ENCODE measurements around the gene NUDT3.

NUDT3 gene

GRCh38 chr6:34318499-34319470 lies 73.7 kb downstream of the NUDT3 start:
- no peak for DNase-seq

GRCh38 chr6:34317882-34318498 lies 74.5 kb downstream of the NUDT3 start:
- no peak for DNase-seq

DNA sequence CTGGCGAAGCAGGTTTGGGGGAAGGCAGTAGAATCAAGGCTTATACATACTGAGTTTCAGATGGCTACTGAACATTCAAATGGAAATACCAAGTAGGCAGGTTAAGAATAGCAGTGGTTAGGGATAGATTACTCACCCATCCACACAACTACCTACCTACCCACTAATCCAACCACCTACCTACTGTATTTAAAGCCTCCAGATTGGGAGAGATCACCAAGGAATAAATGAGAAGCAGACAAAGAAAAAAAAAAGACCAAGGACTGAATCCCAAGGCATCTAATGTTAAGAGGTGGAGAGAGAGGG lies 75.3 kb downstream of the NUDT3 start:
- no peak for DNase-seq

DNA sequence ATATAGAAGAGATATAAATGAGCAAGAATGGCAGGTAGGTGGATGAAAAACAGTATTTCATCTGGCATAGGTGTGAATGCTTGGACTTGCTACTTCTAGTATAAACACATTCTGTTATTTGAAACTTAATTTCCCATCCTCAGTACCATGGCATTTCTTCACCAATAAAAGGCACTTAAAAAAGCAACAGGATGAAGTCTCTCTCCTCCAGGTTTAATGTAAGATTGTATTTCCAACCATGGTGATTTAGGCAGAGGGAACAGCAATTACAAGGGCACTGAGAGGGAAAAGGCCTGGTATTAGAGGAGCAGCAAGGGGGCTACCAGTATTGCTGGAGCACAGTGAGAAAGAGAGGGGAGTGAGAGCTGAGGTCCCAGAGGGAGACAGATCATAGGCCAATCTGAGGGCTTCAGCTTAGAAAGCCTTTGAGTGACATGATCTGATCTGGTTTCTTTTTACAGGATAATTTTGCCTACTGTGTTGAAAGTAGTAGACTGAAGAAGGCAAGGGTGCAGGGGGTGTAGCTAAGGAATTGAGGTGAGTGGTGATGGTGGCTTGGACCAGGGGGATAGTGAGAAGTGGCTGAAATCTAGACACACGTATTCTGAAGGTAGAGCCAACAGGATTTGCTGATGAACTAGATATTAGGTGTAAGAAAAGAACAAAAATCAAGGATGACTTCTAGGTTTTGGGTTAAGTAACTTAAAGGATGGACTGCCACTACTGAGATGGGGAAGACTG lies 75.9 kb downstream of the NUDT3 start:
- DNase-seq, result no peak

- no peak for DNase-seq
These were observed 76.7 kb downstream of the NUDT3 start for GRCh38 chr6:34315780-34316179.

DNA sequence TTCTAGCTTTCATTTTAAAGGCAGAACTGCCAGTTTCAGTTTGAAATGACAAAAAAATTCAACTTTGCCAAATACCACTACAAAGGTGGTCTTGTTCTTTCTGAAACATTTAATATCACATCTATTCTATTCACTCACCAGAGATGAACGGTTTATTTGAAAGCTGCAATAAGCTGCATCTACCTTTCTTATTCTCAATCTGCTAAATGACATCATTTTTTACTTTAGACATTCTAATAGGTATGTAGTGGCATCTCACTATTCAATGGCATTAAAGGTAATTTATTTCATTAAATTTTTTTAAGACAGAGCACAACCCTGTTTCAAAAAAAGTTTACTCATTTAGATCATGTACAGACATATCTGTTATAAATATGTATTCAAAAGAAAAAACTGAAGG lies 77.2 kb downstream of the NUDT3 start:
- DNase-seq, result no peak

- no peak for DNase-seq
These were observed 80.2 kb downstream of the NUDT3 start for GRCh38 chr6:34312259-34312658.

DNA sequence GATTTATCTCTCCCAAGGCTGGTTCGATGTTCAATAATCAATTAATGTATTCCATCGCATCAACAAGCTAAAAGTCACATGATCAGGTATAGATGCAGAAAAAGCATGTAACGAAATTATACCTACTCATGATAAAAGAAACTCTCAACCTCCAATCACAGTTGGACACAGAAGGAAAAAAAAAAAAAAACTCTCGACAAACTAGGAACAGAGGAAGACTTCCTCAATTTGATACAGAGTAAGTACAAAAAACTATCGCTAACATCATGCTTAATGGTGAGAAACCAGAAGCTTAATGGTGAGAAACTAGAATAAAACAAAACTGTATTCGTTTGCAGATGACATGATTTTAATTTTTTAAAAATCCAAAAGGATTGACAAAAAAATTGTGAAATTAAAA lies 81.7 kb downstream of the NUDT3 start:
- DNase-seq, result no peak

DNA sequence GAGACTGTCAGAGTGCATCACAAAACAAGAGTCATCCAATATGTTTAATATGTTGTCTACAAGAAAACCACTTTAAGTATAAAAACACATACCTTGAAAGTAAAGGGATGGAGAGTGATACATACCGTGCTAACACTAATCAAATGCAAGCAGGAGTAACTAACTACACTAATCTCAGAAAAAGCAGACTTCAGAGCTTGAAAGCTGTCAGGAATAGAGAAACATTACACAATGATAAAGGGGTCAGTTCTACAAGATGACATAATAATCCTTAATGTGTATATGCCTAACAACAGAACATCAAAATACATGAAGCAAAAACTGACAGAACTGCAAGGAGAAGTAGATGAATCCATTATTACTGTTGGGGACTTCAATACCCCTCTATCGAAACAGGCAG lies 84.0 kb downstream of the NUDT3 start:
- no peak for DNase-seq

GRCh38 chr6:34305982-34306708 lies 86.3 kb downstream of the NUDT3 start:
- no peak for DNase-seq

- DNase-seq, result no peak
These were observed 87.0 kb downstream of the NUDT3 start for GRCh38 chr6:34305497-34305896.

GRCh38 chr6:34304164-34304563 lies 88.3 kb downstream of the NUDT3 start:
- no peak for DNase-seq

DNA sequence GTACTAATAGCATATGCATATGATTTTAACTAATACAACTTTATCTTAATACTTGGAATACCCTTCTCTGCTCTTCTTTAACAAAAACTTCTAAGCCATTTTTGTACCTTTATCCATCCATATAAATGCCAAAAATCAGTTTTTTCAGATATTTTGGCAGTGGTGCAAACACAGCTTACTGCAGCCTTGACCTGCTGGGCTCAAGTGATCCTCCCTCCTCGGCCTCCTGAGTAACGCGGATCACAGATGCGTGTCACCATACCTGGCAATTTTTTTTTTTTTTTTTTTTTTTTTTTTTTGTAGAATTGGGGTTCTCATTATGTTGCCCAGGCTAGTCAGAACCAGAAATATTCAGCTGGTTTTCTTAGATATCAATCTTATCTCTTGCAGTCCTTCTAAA lies 89.5 kb downstream of the NUDT3 start:
- no peak for DNase-seq

GRCh38 chr6:34301408-34301807 lies 91.1 kb downstream of the NUDT3 start:
- DNase-seq, result no peak

DNA sequence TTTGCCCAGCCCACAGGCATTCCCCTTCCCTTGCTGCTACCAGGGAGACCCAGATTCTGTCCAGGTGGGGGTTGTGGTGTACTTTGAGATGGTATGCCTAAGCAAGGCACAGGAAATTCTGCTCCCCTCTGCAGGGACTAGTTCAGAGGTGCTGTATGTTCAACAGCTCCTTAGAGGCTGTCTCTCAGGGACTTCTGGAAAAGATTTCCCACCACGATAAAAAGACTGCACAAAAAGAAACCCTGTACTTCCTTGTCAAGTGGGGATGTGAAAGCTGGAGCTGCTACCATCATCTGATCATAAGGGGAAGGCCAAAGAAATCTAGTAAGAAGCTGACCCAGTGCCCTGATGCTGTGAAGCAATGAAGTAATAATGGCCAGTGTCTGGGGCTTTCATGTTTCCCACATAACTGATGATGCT lies 92.1 kb downstream of the NUDT3 start:
- DNase-seq, result no peak

DNA sequence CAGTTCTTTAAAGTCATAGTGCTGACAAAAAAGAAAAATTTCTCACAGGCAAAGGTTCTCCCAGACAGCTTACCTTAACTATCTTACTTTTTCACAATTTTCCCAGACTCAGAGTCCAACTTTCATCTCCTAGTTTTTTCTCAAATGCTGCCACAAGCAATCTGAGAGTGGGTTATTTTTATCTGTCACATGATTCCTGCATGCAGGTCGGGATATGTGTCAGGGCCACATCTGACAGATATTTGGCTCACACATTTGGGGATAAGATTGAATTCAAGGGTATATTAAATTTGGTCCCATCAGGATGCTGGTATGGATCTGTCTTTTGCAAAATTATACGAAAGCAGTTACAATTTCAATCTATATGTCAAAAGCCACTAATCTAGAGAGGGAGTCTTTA lies 93.5 kb downstream of the NUDT3 start:
- no peak for DNase-seq

GRCh38 chr6:34295721-34296120 lies 96.7 kb downstream of the NUDT3 start:
- DNase-seq, result no peak

DNA sequence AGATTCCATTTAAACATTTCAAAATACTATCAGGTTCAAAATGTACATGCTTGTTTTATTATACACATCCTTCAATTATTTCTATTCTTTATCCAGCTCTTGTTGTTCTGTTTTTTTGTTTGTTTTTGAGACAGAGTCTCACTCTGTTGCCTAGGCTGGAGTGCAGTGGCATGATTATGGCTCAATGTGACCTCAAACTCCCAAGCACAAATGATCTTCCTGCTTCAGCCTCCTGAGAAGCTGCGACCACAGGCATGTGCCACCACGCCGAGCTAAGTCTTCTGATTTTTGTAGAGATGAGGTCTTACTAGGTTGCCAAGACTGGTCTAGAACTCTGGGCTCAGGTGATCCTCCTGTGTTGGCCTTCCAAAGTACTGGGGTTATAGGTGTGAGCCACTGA lies 99.5 kb downstream of the NUDT3 start:
- no peak for DNase-seq

DNA sequence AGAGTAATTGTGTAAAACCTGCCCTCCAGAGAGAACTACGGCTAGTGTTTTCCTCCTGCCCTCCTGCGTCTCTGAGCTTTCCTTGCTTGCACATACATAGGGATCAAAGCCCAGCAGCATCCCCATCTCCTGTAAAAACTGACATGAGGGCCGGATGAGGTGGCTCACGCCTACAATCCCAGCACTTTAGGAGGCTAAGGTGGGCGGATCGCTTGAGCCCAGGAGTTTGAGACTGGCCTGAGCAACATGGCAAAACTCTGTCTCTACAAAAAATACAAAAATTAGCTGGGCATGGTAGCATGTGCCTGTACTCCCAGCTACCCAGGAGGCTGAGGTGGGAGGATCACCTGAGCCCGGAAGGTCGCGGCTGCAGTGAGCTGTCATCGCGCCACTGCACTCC lies 103.3 kb downstream of the NUDT3 start:
- no peak for DNase-seq

GRCh38 chr6:34288581-34288980 lies 103.9 kb downstream of the NUDT3 start:
- DNase-seq, result no peak

DNA sequence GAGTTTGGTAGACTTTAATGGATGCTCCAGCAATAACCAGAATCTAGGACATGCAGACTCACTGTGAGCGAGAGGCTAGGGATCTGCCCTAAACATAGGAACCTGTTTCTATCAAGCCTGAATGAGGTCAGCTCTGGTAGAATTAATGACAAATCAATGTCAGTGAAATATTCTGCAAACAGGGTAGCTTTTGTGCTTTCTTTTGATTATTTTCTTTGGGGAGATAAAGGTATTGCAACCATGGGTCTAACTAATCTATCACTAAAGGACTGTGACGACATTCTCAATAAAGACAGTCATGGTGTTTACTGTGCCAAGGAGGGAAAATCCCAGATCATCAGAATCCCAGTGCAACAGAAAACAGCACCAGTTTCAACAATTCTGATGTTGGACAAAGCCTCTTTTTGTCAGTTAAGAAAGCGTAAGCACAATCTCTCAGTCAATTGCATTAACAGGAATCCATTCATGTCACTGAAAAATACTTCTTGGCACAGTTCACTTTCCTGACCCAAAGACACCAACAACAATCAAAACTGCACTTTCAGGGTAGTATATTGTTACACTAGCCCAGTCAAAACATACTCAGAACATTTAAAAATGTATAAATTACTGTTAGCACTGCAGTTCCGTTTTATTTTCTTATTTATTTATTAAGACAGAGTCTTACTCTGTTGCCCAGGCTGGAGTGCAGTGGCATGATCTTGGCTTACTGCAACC lies 106.9 kb downstream of the NUDT3 start:
- DNase-seq, result no peak

All from activated CD8-positive, alpha-beta memory T cell treated with anti-CD3 and anti-CD28 coated beads, Interleukin-2, amount 50 U/mL, for 4 hours (primary cell).